Upper lobe of left lung (tissue), 4 donors: Measurements from ENCODE around the gene SCN5A.

Source experiments
- EP300 ChIP-seq, 4 donors: sonication (generic); formaldehyde crosslinking; IDR thresholded peaks; one replicate each; pipeline ENCODE4 v1.5.1; 2017; ENCODE audit warnings: antibody characterized with exemption in 4 of 4, control low read depth in 2 of 4
- TF ChIP-seq, protein P1 (sequence below), 6 experiments: fragments of 450-650 bp in 4 of 6; fragments of 200-600 bp in 2 of 6; sonication (generic) in 2 of 6; IDR thresholded peaks; one replicate each; pipeline ENCODE4 v1.5.1; 2016 to 2019; ENCODE audit warnings: antibody characterized with exemption in 6 of 6

DNA sequence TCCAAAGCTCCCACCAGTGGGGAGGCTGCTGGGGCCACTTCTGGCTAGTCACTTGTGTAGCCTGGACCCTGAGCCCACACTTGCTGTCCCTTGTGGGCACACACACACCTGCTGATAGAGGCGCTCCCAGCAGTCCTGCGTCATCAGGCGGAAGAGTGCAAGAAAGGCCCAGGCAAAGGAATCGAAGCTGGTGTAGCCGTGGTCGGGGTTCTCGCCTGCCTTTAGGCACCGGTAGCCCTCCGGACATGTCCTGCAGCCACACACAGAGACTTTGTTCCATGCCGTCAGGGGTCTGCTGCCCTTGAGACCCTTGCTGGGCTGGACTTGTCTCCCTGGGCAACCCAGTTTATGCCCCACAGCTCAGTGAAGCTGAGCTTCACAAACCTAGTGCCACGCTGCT is 42.9 kb downstream of the SCN5A start:
- TF ChIP-seq, protein P1, sequence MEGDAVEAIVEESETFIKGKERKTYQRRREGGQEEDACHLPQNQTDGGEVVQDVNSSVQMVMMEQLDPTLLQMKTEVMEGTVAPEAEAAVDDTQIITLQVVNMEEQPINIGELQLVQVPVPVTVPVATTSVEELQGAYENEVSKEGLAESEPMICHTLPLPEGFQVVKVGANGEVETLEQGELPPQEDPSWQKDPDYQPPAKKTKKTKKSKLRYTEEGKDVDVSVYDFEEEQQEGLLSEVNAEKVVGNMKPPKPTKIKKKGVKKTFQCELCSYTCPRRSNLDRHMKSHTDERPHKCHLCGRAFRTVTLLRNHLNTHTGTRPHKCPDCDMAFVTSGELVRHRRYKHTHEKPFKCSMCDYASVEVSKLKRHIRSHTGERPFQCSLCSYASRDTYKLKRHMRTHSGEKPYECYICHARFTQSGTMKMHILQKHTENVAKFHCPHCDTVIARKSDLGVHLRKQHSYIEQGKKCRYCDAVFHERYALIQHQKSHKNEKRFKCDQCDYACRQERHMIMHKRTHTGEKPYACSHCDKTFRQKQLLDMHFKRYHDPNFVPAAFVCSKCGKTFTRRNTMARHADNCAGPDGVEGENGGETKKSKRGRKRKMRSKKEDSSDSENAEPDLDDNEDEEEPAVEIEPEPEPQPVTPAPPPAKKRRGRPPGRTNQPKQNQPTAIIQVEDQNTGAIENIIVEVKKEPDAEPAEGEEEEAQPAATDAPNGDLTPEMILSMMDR (IDR thresholded peaks at IDR 0.05) = no peak
- no peak for TF ChIP-seq EP300 (IDR thresholded peaks at IDR 0.05)
